ENCODE measurements around the gene DHRS9. TPM values are rescaled to one million over a fixed set of nuclear protein-coding genes. Genes with fewer than 3 reads are reported as not detected.

DHRS9 gene
- total RNA-seq, 1 experiment from 2014 or later: not detected

DNA sequence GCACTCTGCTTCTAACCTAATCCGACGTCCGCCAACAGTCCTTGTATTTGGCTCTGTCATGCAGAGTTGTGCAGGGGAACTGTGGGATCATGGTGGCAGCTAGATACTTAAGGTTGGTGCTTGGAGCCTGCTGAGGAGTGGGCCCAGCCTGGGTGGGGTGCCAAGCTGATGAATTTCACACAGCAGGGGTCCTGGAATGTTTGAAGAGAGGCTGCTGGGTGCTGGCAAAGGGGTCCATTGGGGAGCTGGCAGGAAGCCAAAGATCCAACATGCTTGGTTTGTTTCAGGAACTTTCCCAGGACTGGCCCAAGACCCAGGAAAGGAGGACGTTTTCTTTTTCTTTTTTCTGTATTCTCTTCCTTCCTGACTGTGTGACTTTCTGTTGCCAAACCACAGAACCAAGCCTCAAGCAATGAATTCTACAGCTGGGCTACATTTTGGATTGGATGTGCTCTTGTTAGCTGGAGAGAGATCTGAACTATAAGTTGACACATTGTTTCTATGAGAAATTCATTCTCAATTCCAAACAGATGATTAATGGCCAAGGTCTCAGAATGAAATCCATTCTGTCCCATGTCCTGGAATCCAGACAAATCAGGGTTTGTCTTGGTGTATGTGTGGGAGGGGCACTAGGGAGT is 49.9 kb downstream of the DHRS9 start:
- Histone ChIP-seq H3K4me3 (no peak overlapping the region), H3K27me3 (ENCODE audit: insufficient read depth, low read depth) (no peaks in the 10 kb centered on the region), H3F3A (ENCODE audit: insufficient read depth, low read depth) (no peaks in the 10 kb centered on the region), H3K79me2 (ENCODE audit: low read depth) (no peaks in the 10 kb centered on the region), H3K36me3 (ENCODE audit: low read depth) (no peaks in the 10 kb centered on the region), H2AFZ (no peak overlapping the region), H3K9me3 (ENCODE audit: insufficient read depth, low read depth) (no peaks in the 10 kb centered on the region), H4K20me1 (ENCODE audit: insufficient read depth) (no peaks in the 10 kb centered on the region), H3K4me1 (replicated peaks; ENCODE audit: insufficient read depth) (no peaks in the 10 kb centered on the region), H3K27ac (no peak overlapping the region), H3K4me2 (no peak overlapping the region), H3K9me2 (ENCODE audit: insufficient read depth) (no peaks in the 10 kb centered on the region)
- BruUV-seq (replicated peaks): no TSS peak
- ChIA-PET CTCF (no interaction called here), POLR2A (ENCODE audit: unreplicated experiment) (no interaction called here)
- TF ChIP-seq, protein P1, sequence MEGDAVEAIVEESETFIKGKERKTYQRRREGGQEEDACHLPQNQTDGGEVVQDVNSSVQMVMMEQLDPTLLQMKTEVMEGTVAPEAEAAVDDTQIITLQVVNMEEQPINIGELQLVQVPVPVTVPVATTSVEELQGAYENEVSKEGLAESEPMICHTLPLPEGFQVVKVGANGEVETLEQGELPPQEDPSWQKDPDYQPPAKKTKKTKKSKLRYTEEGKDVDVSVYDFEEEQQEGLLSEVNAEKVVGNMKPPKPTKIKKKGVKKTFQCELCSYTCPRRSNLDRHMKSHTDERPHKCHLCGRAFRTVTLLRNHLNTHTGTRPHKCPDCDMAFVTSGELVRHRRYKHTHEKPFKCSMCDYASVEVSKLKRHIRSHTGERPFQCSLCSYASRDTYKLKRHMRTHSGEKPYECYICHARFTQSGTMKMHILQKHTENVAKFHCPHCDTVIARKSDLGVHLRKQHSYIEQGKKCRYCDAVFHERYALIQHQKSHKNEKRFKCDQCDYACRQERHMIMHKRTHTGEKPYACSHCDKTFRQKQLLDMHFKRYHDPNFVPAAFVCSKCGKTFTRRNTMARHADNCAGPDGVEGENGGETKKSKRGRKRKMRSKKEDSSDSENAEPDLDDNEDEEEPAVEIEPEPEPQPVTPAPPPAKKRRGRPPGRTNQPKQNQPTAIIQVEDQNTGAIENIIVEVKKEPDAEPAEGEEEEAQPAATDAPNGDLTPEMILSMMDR (conservative IDR thresholded peaks at IDR 0.05): no peak
- TF ChIP-seq EZH2 (IDR thresholded peaks at IDR 0.05; ENCODE audit: low read depth): no peak
- DNase-seq: no peak
- intact Hi-C loops (cut with micrococcal nuclease; ENCODE audit: unreplicated experiment): loop anchor here (10.0 kb wide), 1 partner anchor 106 kb away; no protein-coding TSS in a partner anchor

DNA sequence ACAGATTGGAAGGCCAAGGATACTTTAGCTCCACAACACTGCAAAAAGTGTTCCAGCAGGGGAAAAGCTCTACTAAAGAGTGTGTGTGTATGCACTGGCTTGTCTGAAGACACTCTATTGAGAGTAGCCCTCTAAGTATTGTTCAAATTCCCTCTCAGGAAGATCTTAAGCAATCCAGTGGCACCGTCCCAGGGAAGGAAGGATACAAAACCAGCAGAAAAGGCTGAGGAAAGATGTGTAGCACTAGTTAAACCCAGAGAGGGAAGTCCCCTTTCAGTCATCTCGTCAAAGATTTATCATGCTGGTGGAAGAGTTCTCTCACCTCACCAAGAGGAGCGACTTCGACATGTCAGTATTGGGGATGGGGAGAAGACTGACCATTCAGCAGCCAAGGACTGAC is 50.5 kb downstream of the DHRS9 start:
- no peak for DNase-seq
- Histone ChIP-seq H3K9me2 (ENCODE audit: insufficient read depth) (no peaks in the 10 kb centered on the region), H3K4me1 (replicated peaks; ENCODE audit: insufficient read depth) (no peaks in the 10 kb centered on the region), H3K36me3 (ENCODE audit: low read depth) (no peaks in the 10 kb centered on the region), H3K4me3 (no peak overlapping the region), H3K27me3 (ENCODE audit: insufficient read depth, low read depth) (no peaks in the 10 kb centered on the region), H2AFZ (no peak overlapping the region), H4K20me1 (ENCODE audit: insufficient read depth) (no peaks in the 10 kb centered on the region), H3K9me3 (ENCODE audit: insufficient read depth, low read depth) (no peaks in the 10 kb centered on the region), H3K27ac (no peak overlapping the region), H3K4me2 (no peak overlapping the region), H3K79me2 (ENCODE audit: low read depth) (no peaks in the 10 kb centered on the region), H3F3A (ENCODE audit: insufficient read depth, low read depth) (no peaks in the 10 kb centered on the region)
- intact Hi-C loops (cut with micrococcal nuclease; ENCODE audit: unreplicated experiment): loop anchor here (10.0 kb wide), 1 partner anchor 105 kb away; no protein-coding TSS in a partner anchor
- TF ChIP-seq, protein P1 (conservative IDR thresholded peaks at IDR 0.05): no peak
- TF ChIP-seq EZH2 (IDR thresholded peaks at IDR 0.05; ENCODE audit: low read depth): no peak
- BruUV-seq (replicated peaks): no TSS peak
- POLR2A ChIA-PET (ENCODE audit: unreplicated experiment): no interaction called here
- CTCF ChIA-PET: no interaction called here

DNA sequence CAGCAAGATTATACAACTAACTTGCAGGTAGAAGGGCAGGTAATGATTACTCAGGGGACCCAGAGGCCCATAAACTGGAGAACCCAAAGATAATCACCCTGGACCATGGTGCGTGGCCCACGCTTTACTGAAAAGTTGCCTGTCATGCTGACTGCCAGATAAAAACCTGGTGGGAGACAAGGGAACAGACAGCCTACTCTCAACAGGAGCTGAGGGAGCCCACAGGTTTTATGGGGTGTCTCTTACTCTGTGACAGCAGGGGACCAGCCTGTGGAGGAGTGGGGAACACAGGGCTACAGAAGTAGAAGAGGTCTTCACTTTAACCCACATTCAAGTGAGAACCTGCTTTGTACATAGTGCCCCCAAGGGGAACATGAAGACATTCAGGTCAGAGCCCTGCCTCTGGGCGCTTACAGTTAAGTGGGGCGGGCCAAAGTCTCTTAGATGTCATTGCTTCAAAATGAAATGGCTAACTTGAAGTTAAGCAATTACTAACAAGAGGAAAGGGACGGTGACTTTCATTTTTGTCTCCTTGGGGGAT is 60.4 kb downstream of the DHRS9 start:
- H3K79me2 ChIP-seq (ENCODE audit: low read depth): no peaks in the 10 kb centered on the region
- no peaks in the 10 kb centered on the region for H3K27me3 ChIP-seq (ENCODE audit: insufficient read depth, low read depth)
- no peaks in the 10 kb centered on the region for H3K4me1 ChIP-seq (replicated peaks; ENCODE audit: insufficient read depth)
- no peak for DNase-seq
- POLR2A ChIA-PET (ENCODE audit: unreplicated experiment): no interaction called here
- no TSS peak for BruUV-seq (replicated peaks)
- no peaks in the 10 kb centered on the region for H3F3A ChIP-seq (ENCODE audit: insufficient read depth, low read depth)
- H3K36me3 ChIP-seq (ENCODE audit: low read depth): no peaks in the 10 kb centered on the region
- no peaks in the 10 kb centered on the region for H4K20me1 ChIP-seq (ENCODE audit: insufficient read depth)
- H3K4me2 ChIP-seq: no peak overlapping the region
- no peak for TF ChIP-seq EZH2 (IDR thresholded peaks at IDR 0.05; ENCODE audit: low read depth)
- TF ChIP-seq, protein P1 (conservative IDR thresholded peaks at IDR 0.05): no peak
- intact Hi-C loops (cut with micrococcal nuclease; ENCODE audit: unreplicated experiment): no loop called here
- H3K9me2 ChIP-seq (ENCODE audit: insufficient read depth): no peaks in the 10 kb centered on the region
- no peaks in the 10 kb centered on the region for H3K9me3 ChIP-seq (ENCODE audit: insufficient read depth, low read depth)
- CTCF ChIA-PET: no interaction called here
- H3K4me3 ChIP-seq: no peak overlapping the region
- no peak overlapping the region for H3K27ac ChIP-seq
- H2AFZ ChIP-seq: no peak overlapping the region

Data from PC-9 (cell line).